Endothelial cell of umbilical vein (primary cell): ENCODE measurements around the gene ZNF776. TPM values are rescaled to one million over a fixed set of nuclear protein-coding genes. Genes with fewer than 3 reads are reported as not detected.

Source experiments
- BruUV-seq: library from RNA; stranded (reverse); fragments of 400-500 nt; replicated peaks from 2 replicates; lab custom pipeline; 2021; lab: Mats Ljungman, UMichigan
- CTCF ChIA-PET: fragments of 300-600, 350-600 bp; sonication (Branson Sonifier 250); formaldehyde crosslinking; loops from one replicate; lab custom pipeline; 2021; ENCODE audit warnings: antibody characterized with exemption, inconsistent platforms; lab: Charles Lee
- POLR2A ChIA-PET: fragments of 300-600, 350-600 bp; sonication (Branson Sonifier 250); formaldehyde crosslinking; loops from one replicate; lab custom pipeline; 2021; ENCODE audit warnings: antibody characterized with exemption, inconsistent platforms; lab: Charles Lee
- DNase-seq: peaks from one replicate; pipeline ENCODE4 v3.0.0-alpha.2; 2011; ENCODE audit warnings: low read depth, low spot score
- FAIRE-seq: peaks from 2 replicates; lab custom pipeline; 2011; peaks lifted over from hg19 to GRCh38; lab: Jason Lieb, UNC
- H2AFZ ChIP-seq: 2 replicates; pipeline ENCODE4 v1.6.0; 2012; ENCODE audit warnings: low read depth, low read length, control low read depth, inconsistent platforms
- H3K27ac ChIP-seq: 2 replicates; pipeline ENCODE4 v1.5.1; 2011; ENCODE audit warnings: low read depth, mild to moderate bottlenecking, control low read depth, low read length, moderate library complexity; ENCODE audit not compliant: insufficient read depth
- H3K27me3 ChIP-seq, 2 experiments: 2 replicates each; pipeline versions ENCODE4 v1.6.0 to v1.6.1; 2011; ENCODE audit warnings: low read length in 2 of 2, mixed read lengths in 1 of 2; ENCODE audit not compliant: control insufficient read depth in 2 of 2, insufficient read depth in 2 of 2
- H3K36me3 ChIP-seq, 2 experiments: 2 replicates in 1 of 2; 3 replicates in 1 of 2; pipeline ENCODE4 v1.5.1; 2011; ENCODE audit warnings: low read length in 2 of 2, mild to moderate bottlenecking in 1 of 2, moderate library complexity in 1 of 2; ENCODE audit not compliant: control insufficient read depth in 2 of 2, insufficient read depth in 2 of 2; ENCODE audit errors: extremely low read depth in 1 of 2
- H3K4me1 ChIP-seq: 3 replicates; pipeline ENCODE4 v1.5.1; 2011; ENCODE audit warnings: mild to moderate bottlenecking, low read length; ENCODE audit not compliant: control insufficient read depth, insufficient read depth; ENCODE audit errors: extremely low read depth
- H3K4me2 ChIP-seq: 2 replicates; pipeline ENCODE4 v1.6.1; 2011; ENCODE audit warnings: low read length, control low read depth, mixed read lengths; ENCODE audit not compliant: insufficient read depth
- H3K4me3 ChIP-seq, 3 experiments: fragments of 200-600 bp in 1 of 3; sonication (generic), shearing (Covaris generic) in 1 of 3; replicated peaks in 1 of 3; 2 replicates each; pipeline ENCODE4 v1.5.1; 2011 to 2016; ENCODE audit warnings: control low read depth in 3 of 3, low read length in 3 of 3, mild to moderate bottlenecking in 2 of 3, inconsistent platforms in 1 of 3, low read depth in 1 of 3, moderate library complexity in 1 of 3; ENCODE audit not compliant: insufficient read depth in 1 of 3
- H3K79me2 ChIP-seq: 2 replicates; pipeline ENCODE4 v1.6.0; 2012; ENCODE audit warnings: low read length, inconsistent platforms; ENCODE audit not compliant: control insufficient read depth, insufficient read depth
- H3K9ac ChIP-seq: replicated peaks from 2 replicates; pipeline ENCODE3; 2011; ENCODE audit warnings: low read length, control low read depth; ENCODE audit not compliant: insufficient read depth; ENCODE audit errors: extremely low read depth
- H3K9me1 ChIP-seq: replicated peaks from 3 replicates; pipeline ENCODE4 v1.6.0; 2011; ENCODE audit warnings: mild to moderate bottlenecking, low read length; ENCODE audit not compliant: control insufficient read depth, insufficient read depth; ENCODE audit errors: extremely low read depth
- H3K9me3 ChIP-seq: replicated peaks from 2 replicates; pipeline ENCODE4 v1.5.1; 2012; ENCODE audit warnings: low read length, inconsistent platforms; ENCODE audit not compliant: control insufficient read depth, insufficient read depth
- H4K20me1 ChIP-seq: replicated peaks from 2 replicates; pipeline ENCODE3; 2011; ENCODE audit warnings: mild to moderate bottlenecking, low read length; ENCODE audit not compliant: control insufficient read depth, insufficient read depth; ENCODE audit errors: extremely low read depth
- EZH2 ChIP-seq: IDR thresholded peaks from 2 replicates; pipeline ENCODE4 v1.6.1; 2012; ENCODE audit warnings: borderline replicate concordance, low read depth, mild to moderate bottlenecking, moderate library complexity, low read length, inconsistent platforms; ENCODE audit not compliant: severe bottlenecking
- FOS ChIP-seq: IDR thresholded peaks from 2 replicates; pipeline ENCODE4 v1.6.1; 2011; ENCODE audit warnings: mild to moderate bottlenecking, low read length, moderate library complexity, borderline replicate concordance; ENCODE audit not compliant: insufficient read depth
- GATA2 ChIP-seq: IDR thresholded peaks from 2 replicates; pipeline ENCODE4 v1.7.0; 2011; ENCODE audit warnings: low read depth, mild to moderate bottlenecking, moderate library complexity, mixed read lengths, low read length; ENCODE audit not compliant: insufficient read length, insufficient read depth
- JUN ChIP-seq: IDR thresholded peaks from 2 replicates; pipeline ENCODE4 v1.6.1; 2011; ENCODE audit warnings: borderline replicate concordance, low read depth; ENCODE audit not compliant: insufficient read length, insufficient read depth
- MYC ChIP-seq: IDR thresholded peaks from one replicate; pipeline ENCODE4 v1.6.1; 2011; ENCODE audit warnings: mild to moderate bottlenecking, low read depth, low read length
- POLR2A ChIP-seq: IDR thresholded peaks from 2 replicates; pipeline ENCODE4 v1.6.1; 2012; ENCODE audit warnings: low read depth, mild to moderate bottlenecking, control low read depth, low read length
- POLR2AphosphoS5 ChIP-seq: IDR thresholded peaks from 2 replicates; pipeline ENCODE4 v1.6.1; 2012; ENCODE audit warnings: low read depth, mild to moderate bottlenecking, control low read depth, low read length, moderate library complexity; ENCODE audit not compliant: insufficient read depth
- dilution Hi-C: fragments of 300-500 bp; cut with MboI; formaldehyde crosslinking; loops from one replicate; pipeline ENCODE4 v1.15.0; 2019; ENCODE audit warnings: low sequenced_read_pairs; ENCODE audit not compliant: extremely low pct_ligation_motif_present
- intact Hi-C: fragments of 100-400 bp; cut with micrococcal nuclease; formaldehyde crosslinking; loops from one replicate; pipeline ENCODE4 v1.10.0; 2022
- polyA plus RNA-seq, 4 experiments: library from polyadenylated mRNA; depleted of rRNA in 3 of 4; stranded (reverse) in 3 of 4; unstranded in 1 of 4; fragments of >200 nt; gene quantifications; 2 replicates each; pipeline versions ENCODE4 v1.2.1 to v1.2.3, GENCODE V29; 2011 to 2012; ENCODE audit warnings: missing spikeins in 1 of 4
- total RNA-seq: library from RNA; stranded (reverse); gene quantifications from 2 replicates; pipeline ENCODE4 v1.2.3, GENCODE V29; 2021
- TF ChIP-seq, protein P1 (sequence below), 2 donors: IDR thresholded peaks; 1 replicate in 1 of 2; 2 replicates in 1 of 2; pipeline ENCODE4 v1.5.1; 2011; ENCODE audit warnings: low read length in 2 of 2, mild to moderate bottlenecking in 2 of 2, moderate library complexity in 2 of 2, control low read depth in 1 of 2, inconsistent platforms in 1 of 2, low read depth in 1 of 2; ENCODE audit not compliant: insufficient read depth in 1 of 2; ENCODE audit errors: extremely low read depth in 1 of 2
- TF ChIP-seq, protein P2 (sequence below): IDR thresholded peaks from 2 replicates; pipeline ENCODE4 v1.6.1; 2011; ENCODE audit not compliant: insufficient read depth, insufficient read length

The ZNF776 gene
- total and polyA plus RNA-seq, 2 donors (not counting 3 experiments of a cell fraction or from before 2014, with no cell fraction given), result 5.7 to 12.1 TPM

DNA sequence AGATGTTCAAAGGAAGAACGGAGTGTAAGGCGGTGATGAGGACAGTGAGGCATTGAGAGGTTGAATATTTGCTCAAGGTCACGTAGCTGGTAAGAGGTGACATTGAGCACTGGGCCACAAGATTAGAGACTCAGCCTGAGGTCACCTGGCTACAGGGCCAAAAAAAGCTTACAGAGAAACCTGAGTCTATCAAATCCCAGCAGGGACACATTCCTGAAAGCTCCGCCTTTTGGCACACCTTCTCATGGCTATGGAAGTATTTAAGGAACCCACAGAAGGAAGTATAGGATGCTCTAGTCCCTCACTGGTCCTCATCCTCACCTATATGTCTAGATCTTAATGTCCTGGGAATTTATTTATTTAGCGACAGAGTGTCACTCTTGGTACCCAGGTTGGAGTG is 40.3 kb downstream of the ZNF776 start:
- H3K4me1 ChIP-seq, result no peaks in the 10 kb centered on the region
- no peak overlapping the region for H3K9ac ChIP-seq
- H3K4me2 ChIP-seq, result no peak overlapping the region
- H4K20me1 ChIP-seq, result no peaks in the 10 kb centered on the region
- no peaks in the 10 kb centered on the region for H3K27me3 ChIP-seq
- CTCF ChIA-PET, result no interaction called here
- H3K36me3 ChIP-seq, result no peaks in the 10 kb centered on the region
- POLR2A ChIA-PET, result no interaction called here
- TF ChIP-seq FOS (no peak), MYC (no peak), EZH2 (no peak), JUN (no peak), POLR2AphosphoS5 (no peak), POLR2A (no peak), GATA2 (no peak)
- TF ChIP-seq, protein P1, sequence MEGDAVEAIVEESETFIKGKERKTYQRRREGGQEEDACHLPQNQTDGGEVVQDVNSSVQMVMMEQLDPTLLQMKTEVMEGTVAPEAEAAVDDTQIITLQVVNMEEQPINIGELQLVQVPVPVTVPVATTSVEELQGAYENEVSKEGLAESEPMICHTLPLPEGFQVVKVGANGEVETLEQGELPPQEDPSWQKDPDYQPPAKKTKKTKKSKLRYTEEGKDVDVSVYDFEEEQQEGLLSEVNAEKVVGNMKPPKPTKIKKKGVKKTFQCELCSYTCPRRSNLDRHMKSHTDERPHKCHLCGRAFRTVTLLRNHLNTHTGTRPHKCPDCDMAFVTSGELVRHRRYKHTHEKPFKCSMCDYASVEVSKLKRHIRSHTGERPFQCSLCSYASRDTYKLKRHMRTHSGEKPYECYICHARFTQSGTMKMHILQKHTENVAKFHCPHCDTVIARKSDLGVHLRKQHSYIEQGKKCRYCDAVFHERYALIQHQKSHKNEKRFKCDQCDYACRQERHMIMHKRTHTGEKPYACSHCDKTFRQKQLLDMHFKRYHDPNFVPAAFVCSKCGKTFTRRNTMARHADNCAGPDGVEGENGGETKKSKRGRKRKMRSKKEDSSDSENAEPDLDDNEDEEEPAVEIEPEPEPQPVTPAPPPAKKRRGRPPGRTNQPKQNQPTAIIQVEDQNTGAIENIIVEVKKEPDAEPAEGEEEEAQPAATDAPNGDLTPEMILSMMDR (IDR thresholded peaks at IDR 0.05; ENCODE audit: extremely low read depth in 1 of 2, insufficient read depth in 1 of 2, low read depth in 1 of 2, low read length in 2 of 2), result no peak
- TF ChIP-seq, protein P2, sequence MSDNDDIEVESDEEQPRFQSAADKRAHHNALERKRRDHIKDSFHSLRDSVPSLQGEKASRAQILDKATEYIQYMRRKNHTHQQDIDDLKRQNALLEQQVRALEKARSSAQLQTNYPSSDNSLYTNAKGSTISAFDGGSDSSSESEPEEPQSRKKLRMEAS, result no peak
- dilution Hi-C loops (no loop called here), intact Hi-C loops (no loop called here)
- no peak overlapping the region for H2AFZ ChIP-seq
- DNase-seq, result no peak
- H3K79me2 ChIP-seq, result no peaks in the 10 kb centered on the region
- H3K4me3 ChIP-seq, result no peak overlapping the region
- H3K9me1 ChIP-seq, result no peaks in the 10 kb centered on the region
- no peak for FAIRE-seq
- no peak overlapping the region for H3K27ac ChIP-seq
- no TSS peak for BruUV-seq
- no peaks in the 10 kb centered on the region for H3K9me3 ChIP-seq
